HG02840 (cell line): ENCODE data around the gene PHF12.

Experiments
- ATAC-seq: cut with Tn5 transposase; IDR thresholded peaks from one replicate; pipeline ENCODE4 v1.9.1; 2021; ENCODE audit warnings: mild to moderate bottlenecking, moderate library complexity, moderate number of reproducible peaks; ENCODE audit not compliant: unreplicated experiment, low FRiP score

Gene PHF12

DNA sequence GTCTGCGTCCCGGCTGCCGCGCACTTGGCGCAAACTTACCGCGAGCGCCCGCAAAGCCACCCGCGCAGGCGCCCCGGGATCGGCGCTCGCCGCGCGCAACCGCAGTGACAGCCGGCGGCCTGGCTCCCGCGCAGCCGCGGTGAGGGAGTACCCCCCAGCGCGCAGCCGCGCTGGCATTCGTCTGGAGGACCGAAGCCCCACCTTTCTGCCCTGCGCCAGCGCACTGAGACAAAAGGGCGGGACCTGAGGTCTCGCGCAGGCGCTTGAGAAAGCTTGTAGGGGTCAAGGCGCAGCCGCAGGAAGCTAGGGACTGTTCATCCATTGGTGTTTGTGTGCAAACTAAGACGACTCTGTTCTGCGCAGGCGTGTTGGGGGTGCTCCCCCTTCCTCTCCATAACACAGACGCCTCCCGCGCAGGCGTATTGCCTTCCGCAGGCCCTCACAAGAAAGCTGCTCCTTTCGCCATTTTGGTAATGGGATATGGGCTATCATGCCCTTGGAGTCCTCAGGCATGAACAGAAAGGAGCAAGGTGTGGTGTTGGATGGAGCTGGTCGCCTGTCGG is at the start of gene PHF12:
Gene PHF12, minus strand, starts transcription at position 91 of the 563 bp plus-strand sequence. CDS start 558 bp downstream, outside the sequence.
- peak; percentile 59 for ATAC-seq

- no peak for ATAC-seq
These were observed 49.7 kb upstream of the PHF12 start for GRCh38 chr17:29000973-29001372.

- ATAC-seq: no peak
These were observed 47.9 kb upstream of the PHF12 start for GRCh38 chr17:28999206-28999605.

DNA sequence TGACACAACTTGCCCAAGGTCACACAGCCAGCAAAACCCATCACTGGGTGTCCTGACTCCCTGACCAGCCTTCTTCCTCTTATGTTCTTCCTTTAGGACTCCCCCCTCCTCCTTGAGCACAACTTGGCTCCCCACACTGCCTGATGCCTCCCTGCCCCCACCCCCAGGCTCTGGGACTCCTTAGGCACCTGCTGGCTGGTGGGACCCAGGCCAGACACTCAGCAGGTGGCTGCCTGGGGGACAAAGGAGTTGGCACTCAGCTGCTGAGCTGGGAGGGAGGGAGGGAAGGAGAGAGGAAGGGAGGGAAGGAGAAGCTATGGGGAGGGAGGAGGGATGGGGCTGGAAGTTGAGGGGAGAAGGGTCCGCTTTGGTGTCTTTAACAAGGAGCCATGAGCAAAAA is 46.5 kb upstream of the PHF12 start:
- ATAC-seq: no peak

- no peak for ATAC-seq
These were observed 45.3 kb upstream of the PHF12 start for GRCh38 chr17:28996554-28997096.

DNA sequence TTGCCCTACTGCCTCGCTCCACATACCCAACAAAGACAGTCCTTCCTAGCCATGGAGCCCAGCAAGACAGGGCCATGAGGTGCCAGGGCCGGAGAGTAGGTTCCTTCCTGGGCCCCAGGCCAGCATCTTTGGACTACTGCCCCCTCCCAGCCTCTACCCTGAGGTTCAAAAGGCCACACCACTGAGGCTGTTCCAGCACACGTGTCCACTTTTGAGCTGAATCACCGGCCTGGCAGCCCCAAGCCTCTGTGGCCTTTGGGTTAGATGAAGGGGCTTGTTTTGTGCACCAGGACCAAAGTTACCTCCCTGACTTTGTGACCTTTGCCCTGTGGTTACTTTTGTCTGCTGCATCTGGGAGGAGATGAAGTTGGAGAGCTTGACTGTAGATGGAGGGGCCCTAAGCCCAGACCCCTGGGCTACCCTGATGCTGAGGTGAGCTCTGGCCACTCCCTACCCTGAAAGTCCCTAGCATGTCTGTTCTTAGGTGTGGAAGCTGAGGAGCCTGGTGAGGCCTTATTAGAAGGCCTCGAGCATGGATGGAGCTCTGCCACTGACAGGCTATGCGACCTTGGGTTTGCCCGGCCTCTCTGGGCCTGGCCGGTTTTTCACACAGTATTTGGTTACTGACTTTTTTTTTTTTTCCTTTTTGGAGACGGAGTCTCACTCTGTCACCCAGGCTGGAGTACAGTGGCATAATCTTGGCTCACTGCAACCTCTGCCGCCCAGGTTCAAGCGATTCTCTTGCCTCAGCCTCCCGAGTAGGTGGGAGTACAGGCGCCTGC is 42.5 kb upstream of the PHF12 start:
- no peak for ATAC-seq

- no peak for ATAC-seq
These were observed 41.6 kb upstream of the PHF12 start for GRCh38 chr17:28992625-28993600.

GRCh38 chr17:28992185-28992584 is 40.9 kb upstream of the PHF12 start:
- no peak for ATAC-seq

DNA sequence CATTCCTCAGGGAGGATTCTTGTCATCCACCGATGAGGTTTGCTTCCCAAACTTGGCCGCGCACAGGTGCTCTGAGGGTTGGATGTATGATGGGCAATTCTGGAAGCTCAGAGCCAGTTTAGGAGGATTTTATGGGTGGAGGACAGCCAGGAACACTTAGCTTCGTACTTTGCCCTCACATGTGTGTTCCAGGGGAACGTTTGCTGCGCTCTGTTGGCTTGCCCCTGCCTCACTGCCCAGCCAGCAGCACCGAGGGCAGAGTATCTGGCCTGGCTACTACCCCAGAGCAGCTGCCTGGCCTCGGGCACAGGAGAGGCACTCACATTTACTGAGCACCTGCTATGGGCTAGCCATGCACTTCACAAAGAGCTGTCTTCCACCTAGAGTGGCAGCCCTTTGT is 40.5 kb upstream of the PHF12 start:
- ATAC-seq: no peak

DNA sequence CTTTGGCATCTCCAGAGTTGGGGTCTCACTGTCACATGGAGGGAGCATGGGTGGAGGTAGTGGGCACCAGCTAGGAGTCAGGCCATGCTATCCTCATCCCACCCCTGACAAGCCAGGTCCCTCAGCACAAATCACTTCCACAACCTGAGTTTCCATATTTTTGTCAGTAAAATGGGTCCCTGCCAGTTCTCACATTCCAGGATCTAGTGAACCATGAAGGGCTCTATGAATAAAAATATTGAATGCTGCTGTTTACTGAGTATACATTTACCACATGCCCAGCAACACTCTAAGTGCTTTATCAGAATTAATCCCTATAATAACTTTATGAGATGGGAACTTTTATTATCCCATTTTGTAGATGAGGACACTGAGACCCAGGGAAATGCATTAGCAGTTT is 37.7 kb upstream of the PHF12 start:
- no peak for ATAC-seq

DNA sequence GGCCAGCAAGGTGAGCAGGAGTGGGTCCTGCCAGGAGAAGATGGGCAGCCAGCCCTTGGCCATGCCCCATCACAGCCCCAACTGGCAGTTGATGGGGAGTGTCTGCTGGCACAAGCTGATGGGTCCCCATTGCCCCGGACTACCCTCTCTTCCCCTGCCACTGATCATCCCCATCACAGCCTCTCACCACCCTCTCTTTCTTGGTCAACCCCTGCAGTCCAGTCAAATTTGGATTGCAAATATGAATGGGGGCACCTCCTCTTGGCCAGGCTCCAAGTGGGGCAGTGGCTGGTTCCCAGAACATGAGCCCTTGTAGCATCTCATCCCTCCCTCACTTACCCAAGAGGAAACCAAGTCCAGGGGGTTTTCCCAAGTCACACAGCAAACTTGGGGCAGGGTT is 37.2 kb upstream of the PHF12 start:
- no peak for ATAC-seq

DNA sequence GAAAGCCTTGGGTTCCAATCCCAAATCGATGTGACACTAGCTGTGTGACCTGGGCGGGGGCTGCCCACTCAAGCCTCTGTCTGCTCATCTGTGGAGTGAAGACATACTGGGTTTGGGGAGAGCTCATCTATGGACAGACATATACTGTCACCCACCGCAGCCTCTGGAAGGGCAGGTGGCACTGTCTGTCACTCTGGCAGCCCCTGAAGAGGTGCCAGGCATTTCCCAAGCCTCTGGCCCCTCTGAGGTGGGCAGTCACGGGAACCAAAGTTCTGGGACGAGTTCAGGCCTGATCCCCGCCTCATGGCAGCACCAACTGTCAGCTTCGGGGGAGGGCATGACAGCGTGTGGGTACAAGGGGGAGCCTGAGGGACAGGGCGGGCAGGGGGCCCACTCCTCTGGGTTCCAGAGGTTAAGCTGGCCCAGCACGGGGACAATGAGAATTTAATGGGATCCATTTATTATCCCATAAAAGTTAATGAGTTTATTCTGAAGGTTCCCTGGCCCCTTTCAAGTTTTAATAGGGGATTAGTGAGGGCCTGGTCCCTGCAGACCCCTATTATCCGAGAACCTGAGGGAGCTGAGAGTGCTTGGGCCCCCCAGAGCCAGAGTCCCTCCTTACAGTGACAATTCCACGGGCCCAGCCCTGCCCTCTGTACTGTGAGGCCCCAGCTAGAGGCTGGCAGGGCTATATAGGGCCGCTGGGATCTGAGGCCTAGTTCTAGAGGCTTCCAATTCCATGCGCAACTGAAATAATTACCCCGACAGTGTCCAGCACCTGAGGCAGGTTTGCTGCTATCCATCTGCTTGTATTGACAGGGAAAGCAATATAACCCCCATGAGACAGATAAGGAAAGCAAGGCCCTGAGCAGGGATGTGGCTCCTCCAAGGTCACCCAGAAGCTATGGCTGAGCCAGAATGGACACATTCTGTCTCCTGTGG is 35.7 kb upstream of the PHF12 start:
- ATAC-seq: no peak

DNA sequence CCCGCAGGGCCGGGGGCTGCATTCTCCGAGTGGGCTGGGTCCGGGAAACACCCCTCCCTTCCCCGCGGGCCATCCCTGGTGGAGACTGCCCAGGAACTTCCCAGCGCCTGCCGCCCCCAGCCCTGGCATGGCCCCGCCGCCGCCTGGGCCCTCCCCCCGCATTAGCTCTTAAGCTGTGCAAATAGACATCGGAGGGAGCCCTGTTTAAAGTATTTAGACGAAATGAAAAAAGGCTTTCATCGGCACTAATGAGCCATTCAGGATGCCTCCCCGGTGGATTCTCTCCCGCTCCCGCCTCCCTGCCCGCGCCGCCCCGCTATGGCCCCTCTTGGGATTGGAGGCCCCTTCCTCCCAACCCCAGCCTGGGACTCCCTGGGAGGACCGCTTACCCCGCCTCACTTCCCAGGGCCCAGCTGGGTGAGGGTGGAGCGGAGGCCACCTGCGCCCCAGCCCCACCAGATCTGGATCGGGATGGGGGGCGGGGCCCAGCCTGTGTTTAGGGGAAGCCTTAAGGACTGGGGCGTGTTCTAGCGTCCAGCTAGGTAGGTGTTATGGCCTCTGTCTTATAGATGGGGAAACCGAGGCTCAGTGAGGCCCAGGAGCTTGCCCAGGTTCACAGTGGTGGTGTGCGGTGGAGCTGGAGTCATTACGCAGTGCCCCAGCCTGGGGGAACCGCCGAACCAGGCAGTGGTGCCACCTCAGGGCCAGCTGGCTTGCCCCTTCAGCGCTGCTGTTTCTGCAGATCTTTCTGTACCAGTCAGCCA is 34.8 kb upstream of the PHF12 start:
- no peak for ATAC-seq

DNA sequence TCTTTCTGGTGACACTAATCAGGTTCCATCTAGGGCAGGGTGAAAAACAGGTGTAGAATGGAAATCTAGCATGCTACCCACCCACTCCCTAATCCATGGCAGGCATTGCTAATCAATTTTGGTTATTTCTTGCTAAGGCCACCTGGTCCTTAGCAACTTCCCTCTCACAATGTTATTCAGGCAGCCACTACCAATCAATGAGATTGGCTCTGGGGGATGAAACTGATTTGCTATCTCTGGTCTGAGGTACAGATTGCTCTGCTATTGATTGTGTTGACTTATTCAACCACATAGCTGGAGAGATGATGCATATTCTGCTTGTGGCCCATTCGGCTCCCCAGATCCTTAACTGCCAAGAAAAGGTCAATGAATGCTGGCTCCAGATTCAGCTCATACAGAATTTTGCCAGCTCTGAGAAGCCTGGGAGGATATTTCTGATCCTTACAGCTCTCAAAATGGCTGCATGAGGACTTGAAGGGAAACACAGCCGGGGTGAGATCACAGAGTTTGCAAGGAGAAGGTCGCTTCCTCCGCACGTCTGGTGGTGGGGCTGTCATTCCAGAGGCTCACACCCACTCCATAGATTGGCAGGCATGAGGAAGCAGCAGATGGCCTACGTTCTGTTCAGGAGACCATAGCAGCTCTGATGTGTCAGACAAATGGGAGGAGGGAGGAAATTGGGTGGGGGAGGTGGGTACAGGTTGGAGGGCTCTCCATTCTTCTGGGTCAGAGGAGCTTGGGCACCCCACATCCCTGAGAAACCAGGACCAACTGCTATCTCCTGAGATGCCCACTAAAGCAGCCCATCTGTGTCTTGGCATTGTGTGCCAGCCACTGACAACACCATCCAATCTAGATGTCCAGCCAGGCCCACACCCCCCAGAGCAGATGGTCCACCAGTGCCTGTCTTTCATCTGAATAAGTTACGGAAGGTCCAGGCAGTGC is 32.2 kb upstream of the PHF12 start:
- no peak for ATAC-seq

- no peak for ATAC-seq
These were observed 30.9 kb upstream of the PHF12 start for GRCh38 chr17:28982131-28982793.

DNA sequence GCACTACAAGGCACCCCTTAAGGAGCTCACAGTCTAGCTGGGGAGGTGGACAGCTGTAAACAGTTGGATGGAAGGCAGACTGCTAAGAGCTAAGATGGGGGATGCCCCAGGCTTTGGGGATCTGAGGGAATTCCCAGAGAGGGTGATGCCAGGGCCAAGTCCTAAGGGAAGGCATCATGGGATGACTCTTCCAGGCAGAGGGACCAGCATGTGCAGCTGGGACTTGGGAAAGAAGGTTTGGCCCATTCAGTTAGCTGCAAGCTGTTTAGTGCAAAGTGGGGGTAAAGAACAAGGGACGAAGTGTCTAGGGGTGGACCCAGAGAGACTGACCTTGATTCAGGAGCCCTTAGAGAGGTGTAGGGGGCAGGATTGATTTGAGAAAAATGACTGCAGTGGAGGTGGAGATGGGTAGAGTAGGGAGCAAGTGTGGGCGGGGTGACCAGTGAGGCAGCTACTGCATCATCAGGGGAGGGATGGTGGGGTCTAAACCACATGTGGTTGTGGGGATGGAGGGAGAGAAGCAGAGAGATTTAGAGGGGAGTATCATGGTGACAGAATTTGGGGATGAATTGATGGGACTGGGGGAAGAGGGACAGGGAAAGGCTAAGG is 27.1 kb upstream of the PHF12 start:
- ATAC-seq: no peak
